GM18511 (cell line): ENCODE results near the gene CENPT.
A peak's percentile ranks its signal among the peaks of the same experiment; 100 is the strongest.

Experiments used
- ATAC-seq: cut with Tn5 transposase; IDR thresholded peaks from one replicate; pipeline ENCODE4 v1.9.1; 2021; ENCODE audit warnings: mild to moderate bottlenecking, moderate library complexity; ENCODE audit not compliant: unreplicated experiment

The CENPT gene

GRCh38 chr16:67814567-67814966 lies 32.9 kb downstream of the CENPT start:
- ATAC-seq: no peak

- ATAC-seq: no peak
Measured at GRCh38 chr16:67811899-67812298, 35.6 kb downstream of the CENPT start.

- ATAC-seq: peak; percentile 5
Measured at GRCh38 chr16:67807148-67807682, 40.3 kb downstream of the CENPT start.

DNA sequence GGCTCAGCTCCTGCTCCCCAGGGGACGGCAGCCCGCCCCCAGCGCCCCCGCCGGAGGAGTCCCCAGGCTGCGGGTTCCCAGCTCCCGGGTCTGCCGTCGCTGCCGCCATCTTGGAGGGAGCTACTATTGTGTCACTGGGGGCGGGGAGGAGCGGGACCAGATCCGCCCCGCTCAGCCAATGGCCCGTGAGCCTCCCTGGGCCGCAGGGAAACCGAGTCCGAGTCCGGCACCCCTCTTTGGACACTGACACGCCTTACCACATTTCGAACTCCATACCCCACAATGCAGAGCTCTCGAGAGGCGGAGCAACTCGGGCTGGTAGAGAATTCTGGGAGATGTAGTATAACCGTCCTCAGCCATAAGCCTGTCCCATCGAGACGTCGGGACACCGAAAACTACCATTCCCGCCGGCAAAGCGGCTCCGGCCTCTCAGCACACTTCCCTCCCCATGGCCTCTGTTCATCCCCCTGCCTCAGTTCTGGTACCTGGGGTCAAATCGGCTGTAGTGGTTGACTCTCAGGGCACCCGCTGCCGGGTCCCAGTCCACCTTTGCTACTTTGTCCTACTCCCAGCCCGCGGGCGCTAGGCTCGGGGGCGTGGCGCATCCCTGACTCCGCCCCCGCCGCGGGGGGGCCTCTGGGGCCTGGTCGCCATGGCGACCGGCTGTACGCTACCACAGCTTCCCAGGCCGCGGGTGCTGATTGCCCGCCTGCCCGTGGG lies 40.9 kb downstream of the CENPT start, which contains the start of the genes RANBP10 and TSNAXIP1:
TSS of gene RANBP10 (minus strand) at position 133 of the 720 bp plus-strand sequence. CDS start at position 109, 24 bp downstream.
TSS of gene TSNAXIP1 (plus strand) at position 462 of the 720 bp plus-strand sequence. CDS start 261 bp downstream, outside the sequence.
- peak; percentile 91 for ATAC-seq

DNA sequence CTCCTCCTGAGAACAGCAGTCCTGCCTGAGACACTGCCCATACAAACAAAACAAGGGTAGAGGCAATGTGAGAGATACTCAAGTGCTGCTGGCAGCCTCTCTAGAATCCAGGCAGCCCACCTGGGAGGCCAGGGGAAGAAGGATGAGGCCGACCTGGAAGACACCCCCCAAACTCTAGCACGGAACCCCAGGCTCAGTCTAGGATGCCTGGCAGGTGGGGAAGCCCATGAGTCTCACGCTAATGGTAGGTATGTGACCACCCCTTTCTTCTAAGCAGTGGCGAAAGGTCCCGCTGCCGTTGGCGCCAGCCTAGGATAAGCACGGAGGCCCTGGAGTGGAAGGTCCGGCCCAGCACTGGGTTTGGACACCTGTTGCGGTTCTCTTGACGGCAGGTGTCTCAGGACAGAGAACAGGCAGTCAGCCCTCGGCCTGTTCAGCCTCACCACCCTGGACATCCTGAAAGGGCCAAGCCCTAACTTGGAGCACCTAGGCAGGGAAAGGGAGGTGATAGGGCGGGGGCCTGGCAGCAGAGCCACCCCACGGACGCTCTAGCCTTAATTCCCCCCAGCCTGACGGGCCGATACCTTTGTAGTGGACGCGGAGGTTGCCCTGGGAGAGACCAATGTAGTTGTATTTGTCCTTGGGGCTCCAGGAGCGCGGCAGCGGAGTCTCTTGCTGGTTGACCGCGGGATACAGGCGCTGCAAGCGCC lies 41.6 kb downstream of the CENPT start:
- ATAC-seq: peak; percentile 2

- ATAC-seq: no peak
Measured at GRCh38 chr16:67804853-67805542, 42.5 kb downstream of the CENPT start.

- ATAC-seq: no peak
Measured at GRCh38 chr16:67803894-67804293, 43.6 kb downstream of the CENPT start.

DNA sequence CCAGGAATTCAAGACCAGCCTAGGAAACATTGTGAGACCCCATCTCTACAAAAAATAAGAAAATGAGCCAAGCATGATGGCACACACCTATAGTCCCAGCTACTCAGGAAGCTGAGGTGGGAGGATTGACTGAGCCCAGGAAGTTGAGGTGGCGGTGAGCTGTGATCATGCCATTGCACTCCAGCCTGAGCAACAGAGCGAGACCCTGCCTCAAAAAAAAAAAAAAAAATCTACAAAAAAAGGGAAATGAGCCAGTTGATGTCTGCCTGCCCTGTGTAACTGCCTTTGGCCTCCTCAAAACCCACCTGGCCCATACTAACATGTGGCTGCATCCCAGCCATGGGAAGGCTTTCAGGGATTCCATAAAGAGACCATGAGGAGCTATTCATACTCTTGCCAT lies 45.6 kb downstream of the CENPT start:
- no peak for ATAC-seq

- no peak for ATAC-seq
Measured at GRCh38 chr16:67801241-67801640, 46.3 kb downstream of the CENPT start.

GRCh38 chr16:67800338-67800926 lies 47.1 kb downstream of the CENPT start:
- no peak for ATAC-seq

DNA sequence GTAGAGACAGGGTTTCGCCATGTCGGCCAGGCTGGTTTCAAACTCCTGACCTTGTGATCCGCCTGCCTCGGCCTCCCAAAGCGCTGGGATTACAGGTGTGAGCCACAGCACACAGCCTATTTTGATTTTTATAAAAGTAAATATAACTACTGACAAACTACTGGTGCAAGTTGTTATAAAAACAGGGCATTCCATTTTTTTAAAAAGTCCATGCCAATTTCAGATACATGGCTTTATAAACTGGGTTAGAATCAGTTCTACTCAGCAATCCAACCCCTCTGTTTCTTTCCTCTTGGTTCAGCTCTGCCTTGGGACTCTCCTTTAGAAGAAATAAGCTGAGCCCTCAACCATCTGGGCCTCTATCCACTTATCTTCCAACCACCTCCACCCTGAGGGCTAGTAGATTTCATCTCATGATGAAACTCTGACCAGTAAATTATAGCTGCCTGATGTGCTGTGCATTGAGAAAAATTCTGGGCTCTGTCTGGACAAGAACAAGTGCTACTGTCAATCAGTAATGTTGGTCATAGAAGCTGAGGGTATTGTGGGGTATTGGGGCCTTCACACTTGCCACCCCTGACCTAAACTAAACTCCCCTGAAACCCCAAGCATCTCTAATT lies 51.3 kb downstream of the CENPT start:
- ATAC-seq: no peak

DNA sequence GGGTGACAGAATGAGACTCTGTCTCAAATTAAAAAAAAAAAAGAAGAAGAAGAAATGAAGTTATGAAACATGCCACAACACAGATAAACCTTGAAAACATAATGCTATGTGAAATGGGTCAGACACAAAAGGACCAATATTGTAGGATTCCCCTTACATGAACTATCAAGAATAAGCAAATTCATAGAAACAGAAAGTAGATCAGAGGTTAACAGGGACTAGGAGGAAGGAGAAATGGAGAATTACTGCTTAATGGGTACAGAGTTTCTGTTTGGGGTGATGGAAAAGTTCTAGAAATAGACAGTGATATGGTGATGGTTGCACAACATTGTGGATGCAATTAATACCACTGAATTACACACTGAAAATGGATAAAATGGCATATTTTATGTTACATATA lies 57.4 kb downstream of the CENPT start:
- no peak for ATAC-seq

- no peak for ATAC-seq
Measured at GRCh38 chr16:67786491-67786890, 61.0 kb downstream of the CENPT start.

- no peak for ATAC-seq
Measured at GRCh38 chr16:67783353-67783725, 64.2 kb downstream of the CENPT start.

DNA sequence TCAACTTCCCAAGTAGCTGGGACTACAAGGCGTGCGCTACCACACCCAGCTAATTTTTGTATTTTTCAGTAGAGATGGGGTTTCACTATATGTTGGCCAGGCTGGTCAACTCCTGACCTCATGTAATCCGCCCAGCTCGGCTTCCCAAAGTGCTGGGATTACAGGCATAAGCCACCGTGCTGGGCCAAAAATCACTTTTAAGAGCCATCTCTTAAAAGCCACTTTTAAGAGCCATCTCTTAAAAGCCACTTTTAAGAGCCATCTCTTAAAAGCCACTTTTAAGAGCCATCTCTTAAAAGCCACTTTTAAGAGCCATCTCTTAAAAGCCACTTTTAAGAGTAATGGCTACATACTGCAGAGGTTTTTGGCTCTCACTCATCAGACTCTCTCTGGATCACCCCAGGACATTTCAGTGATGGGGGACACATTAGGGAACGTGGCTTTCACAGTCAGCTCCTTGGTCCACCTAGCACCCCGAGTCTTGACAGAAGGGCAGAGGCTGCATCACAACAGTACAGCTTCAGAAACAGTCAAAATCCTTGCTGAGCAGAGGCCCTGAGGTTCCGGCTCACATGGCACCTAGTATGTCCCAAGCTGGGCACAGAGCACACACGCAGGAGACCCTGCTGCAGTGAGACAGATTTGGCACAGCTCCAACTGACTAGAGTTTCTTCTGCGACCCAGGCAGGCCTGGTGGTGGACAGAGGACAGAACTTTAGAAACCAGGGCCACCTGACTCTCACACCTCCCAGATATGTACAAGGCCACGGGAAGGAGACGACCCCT lies 64.7 kb downstream of the CENPT start:
- no peak for ATAC-seq

GRCh38 chr16:67781565-67781921 lies 66.0 kb downstream of the CENPT start:
- ATAC-seq: peak; percentile 64

GRCh38 chr16:67780847-67781564 lies 66.5 kb downstream of the CENPT start:
- ATAC-seq: no peak

DNA sequence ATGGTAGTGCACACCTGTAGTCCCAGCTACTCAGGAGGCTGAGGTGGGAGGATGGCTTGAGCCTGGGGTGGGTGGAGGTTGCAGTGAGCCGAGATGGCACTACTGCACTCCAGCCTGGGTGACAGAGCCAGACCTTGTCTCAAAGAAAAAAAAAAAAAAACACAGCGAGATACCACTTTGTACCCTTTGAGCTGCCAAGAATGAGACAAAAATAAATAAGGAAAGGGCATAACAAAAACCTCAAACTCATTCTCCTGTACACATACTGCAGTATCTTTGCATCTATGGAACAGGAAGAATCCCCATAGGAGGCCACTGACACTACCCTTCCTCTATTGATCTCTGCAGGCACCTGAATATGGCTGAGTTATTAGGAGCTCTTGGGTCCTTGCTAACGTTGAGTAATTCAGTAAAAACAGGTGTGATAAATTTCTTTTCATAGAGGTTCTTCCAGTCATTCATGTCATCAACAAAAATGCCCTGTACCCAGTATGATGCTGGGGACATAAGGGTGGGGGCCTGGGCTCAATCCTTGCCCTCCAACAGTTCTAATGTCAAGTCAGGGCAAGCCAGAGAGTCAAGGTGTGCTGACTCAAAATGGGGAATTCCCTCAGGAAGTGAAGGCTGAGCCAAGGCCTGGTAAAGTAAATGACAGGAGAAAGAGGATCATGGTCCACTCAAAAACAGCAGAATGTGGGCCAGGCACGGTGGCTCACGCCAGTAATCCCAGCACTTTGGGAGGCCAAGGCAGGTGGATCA lies 68.1 kb downstream of the CENPT start:
- ATAC-seq: no peak
